Testis (tissue), 3 donors: Measurements from ENCODE around the gene AUP1. TPM values are rescaled to one million over a fixed set of nuclear protein-coding genes. Genes with fewer than 3 reads are reported as not detected.

Experiments
- DNase-seq: peaks from one replicate; pipeline ENCODE4 v3.0.0-alpha.2; 2019
- H3K27ac ChIP-seq, 2 donors: fragments of 200-600 bp; sonication (generic); one replicate each; pipeline ENCODE4 v1.5.1; 2019
- H3K27me3 ChIP-seq: fragments of 200-600 bp; sonication (generic); one replicate; pipeline ENCODE4 v1.5.1; 2019
- H3K36me3 ChIP-seq: fragments of 200-600 bp; sonication (generic); one replicate; pipeline ENCODE4 v1.5.1; 2017; ENCODE audit warnings: low read depth; ENCODE audit errors: missing control alignments
- H3K4me1 ChIP-seq: fragments of 200-600 bp; sonication (generic); one replicate; pipeline ENCODE4 v1.5.1; 2019
- H3K4me3 ChIP-seq, 2 donors: fragments of 200-600 bp; sonication (generic); one replicate each; pipeline ENCODE4 v1.5.1; 2017 to 2019
- H3K9me3 ChIP-seq: fragments of 200-600 bp; sonication (generic); one replicate; pipeline ENCODE4 v1.5.1; 2017
- CTCF ChIP-seq, 3 experiments: fragments of 450-650 bp in 2 of 3; fragments of 200-600 bp in 1 of 3; sonication (generic) in 1 of 3; IDR thresholded peaks; one replicate each; pipeline ENCODE4 v1.5.1; 2016 to 2019; ENCODE audit warnings: antibody characterized with exemption in 3 of 3, mild to moderate bottlenecking in 2 of 3, moderate library complexity in 1 of 3
- POLR2A ChIP-seq: fragments of 450-650 bp; IDR thresholded peaks from one replicate; pipeline ENCODE4 v1.6.1; 2017; ENCODE audit warnings: antibody characterized with exemption, mild to moderate bottlenecking, moderate library complexity
- WGBS, 2 donors: methylation state at CpG; one replicate each; pipeline ENCODE4 v1.1.5; 2018; 5-methylcytosine and 5-hydroxymethylcytosine counted together
- intact Hi-C: fragments of 100-400 bp; cut with DNase I; formaldehyde crosslinking; loops from one replicate; pipeline ENCODE4 v1.15.1; 2023; ENCODE audit warnings: low total_unique reads
- polyA plus RNA-seq: library from polyadenylated mRNA; stranded (reverse); fragments of 350-450 nt; fragmentation: Illumina TruSeq; extraction: RNeasy Lipid Tissue Mini Kit (QIAGEN cat#74804); gene quantifications from one replicate; pipeline ENCODE4 v1.2.3, GENCODE V29; 2014; ENCODE audit warnings: low read depth, low replicate concordance; ENCODE audit not compliant: insufficient read depth
- total RNA-seq, 2 donors: library from RNA; depleted of rRNA; stranded (reverse); fragments of >200 nt; gene quantifications; one replicate each; pipeline ENCODE4 v1.2.3, GENCODE V29; 2016

AUP1 gene
- total and polyA plus RNA-seq, 3 donors from 2014 or later = 107 to 169 (median 141) TPM

GRCh38 chr2:74516650-74517049, 12.9 kb downstream of the AUP1 start:
- DNase-seq = no peak
- peaks cover 5% of the 10 kb centered on the region for H3K4me1 ChIP-seq
- intact Hi-C loops = no loop called here
- WGBS, 2 donors = 42 to 65% methylated on average over 11 to 13 of the region's 13 CpGs
- H3K27me3 ChIP-seq = no peaks in the 10 kb centered on the region
- H3K27ac ChIP-seq = no peak overlapping the region
- H3K4me3 ChIP-seq = peak overlapping the region in 1 of 2 donors; percentile 60
- no peaks in the 10 kb centered on the region for H3K9me3 ChIP-seq
- TF ChIP-seq POLR2A = no peak
- no peak for TF ChIP-seq CTCF (IDR thresholded peaks at IDR 0.05)
- no peaks in the 10 kb centered on the region for H3K36me3 ChIP-seq

DNA sequence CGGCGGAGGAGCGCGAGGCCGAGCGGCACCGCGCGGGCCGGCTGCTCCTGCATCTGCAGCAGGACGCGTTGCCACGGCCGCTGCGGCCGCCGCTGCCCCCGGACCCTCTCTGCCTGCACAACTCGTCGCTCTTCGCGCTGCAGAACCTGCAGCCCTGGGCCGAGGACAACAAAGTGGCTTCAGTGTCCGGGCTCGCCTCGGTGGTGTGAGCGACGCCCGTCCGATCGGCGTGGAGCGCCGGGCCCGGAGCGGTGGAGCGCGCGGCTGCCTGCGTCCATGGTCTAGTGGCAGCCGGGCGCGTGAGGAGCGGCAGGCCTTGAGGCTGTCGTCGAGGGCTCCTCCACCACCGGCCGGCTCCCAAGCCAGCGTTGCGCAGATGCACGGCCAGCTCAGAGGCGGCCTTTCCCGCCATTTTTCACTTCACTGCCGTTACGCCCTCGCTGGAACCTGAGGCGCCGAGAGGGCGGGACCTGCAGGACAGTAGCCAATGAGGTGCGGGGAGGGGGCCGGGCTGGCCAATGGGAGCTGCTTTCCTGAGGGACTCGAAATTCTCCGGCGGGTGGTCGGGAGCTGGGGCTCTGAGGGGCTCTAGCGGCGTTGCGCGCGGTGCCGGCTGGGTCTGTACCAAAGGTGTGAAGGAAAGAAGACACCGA, 13.4 kb downstream of the AUP1 start:
- peaks cover 5% of the 10 kb centered on the region for H3K4me1 ChIP-seq
- H3K27me3 ChIP-seq = no peaks in the 10 kb centered on the region
- peak overlapping the region in 1 of 2 donors; percentile 24 for H3K27ac ChIP-seq
- intact Hi-C loops = no loop called here
- H3K36me3 ChIP-seq = no peaks in the 10 kb centered on the region
- H3K4me3 ChIP-seq = peak overlapping the region; percentile 51 to 60
- 2% methylated on average over 27 to 66 of the region's 72 CpGs for WGBS, 2 donors
- H3K9me3 ChIP-seq = no peaks in the 10 kb centered on the region
- TF ChIP-seq CTCF (IDR thresholded peaks at IDR 0.05) = no peak
- TF ChIP-seq POLR2A = no peak
- DNase-seq = peak; percentile 89

- DNase-seq = no peak
- Histone ChIP-seq H3K36me3 (no peaks in the 10 kb centered on the region), H3K9me3 (no peaks in the 10 kb centered on the region), H3K4me1 (peaks cover 5% of the 10 kb centered on the region), H3K4me3 (peak overlapping the region; percentile 51 to 60), H3K27ac (peak overlapping the region in 1 of 2 donors; percentile 24), H3K27me3 (no peaks in the 10 kb centered on the region)
- intact Hi-C loops = no loop called here
- TF ChIP-seq CTCF (IDR thresholded peaks at IDR 0.05) = no peak
- TF ChIP-seq POLR2A = no peak
- whole genome bisulfite sequencing, 2 donors = 4 to 9% methylated on average over 9 to 60 of the region's 60 CpGs
Measured at GRCh38 chr2:74515271-74515980, 14.1 kb downstream of the AUP1 start.

DNA sequence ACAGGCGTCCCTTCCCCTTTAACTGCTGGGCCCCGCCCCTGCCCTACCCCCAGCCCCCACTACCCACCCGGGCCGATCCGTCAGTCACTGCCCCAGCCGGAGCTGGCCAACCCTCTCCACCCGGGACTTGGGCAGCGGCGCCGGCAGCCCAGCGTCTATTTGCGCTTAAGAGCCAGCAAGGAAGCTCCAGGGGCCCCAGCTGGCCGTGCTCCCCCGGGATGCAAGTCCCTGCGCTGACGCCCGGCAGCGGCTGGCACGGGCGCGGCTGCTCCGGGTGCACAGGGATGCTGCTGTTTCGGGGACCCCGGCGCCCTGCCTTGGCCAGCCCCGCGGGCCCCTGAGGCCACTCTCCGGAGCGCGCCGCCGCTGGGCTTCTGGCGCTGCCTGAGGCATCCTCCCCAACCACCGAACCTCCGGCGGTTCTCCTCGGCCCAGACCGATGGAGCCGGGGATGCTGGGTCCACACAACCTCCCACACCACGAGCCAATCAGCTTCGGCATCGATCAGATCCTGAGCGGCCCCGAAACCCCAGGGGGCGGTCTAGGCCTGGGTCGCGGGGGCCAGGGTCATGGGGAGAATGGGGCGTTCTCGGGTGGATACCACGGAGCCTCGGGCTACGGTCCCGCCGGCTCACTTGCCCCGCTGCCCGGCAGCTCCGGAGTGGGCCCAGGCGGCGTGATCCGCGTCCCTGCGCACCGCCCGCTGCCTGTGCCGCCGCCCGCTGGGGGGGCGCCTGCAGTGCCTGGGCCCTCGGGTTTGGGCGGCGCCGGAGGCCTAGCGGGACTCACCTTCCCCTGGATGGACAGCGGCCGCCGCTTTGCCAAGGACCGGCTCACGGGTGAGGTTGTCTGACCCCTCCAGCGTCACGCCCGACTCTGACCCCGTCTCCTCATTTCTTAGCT, 14.9 kb downstream of the AUP1 start, which contains the start of gene TLX2:
Gene TLX2, plus strand, starts transcription at position 83 of the 903 bp plus-strand sequence. Its CDS starts 357 bp downstream, at position 440.
- H3K27me3 ChIP-seq = no peaks in the 10 kb centered on the region
- peaks cover 5% of the 10 kb centered on the region for H3K4me1 ChIP-seq
- DNase-seq = no peak
- H3K27ac ChIP-seq = no peak within 1 kb of the TSS
- TF ChIP-seq POLR2A (no peak), CTCF (IDR thresholded peaks at IDR 0.05) (no peak)
- intact Hi-C loops = no loop called here
- 4 to 17% methylated on average over 4 to 64 of the region's 82 CpGs for WGBS, 2 donors
- peak within 1 kb of the TSS; percentile 18 to 60 for H3K4me3 ChIP-seq
- no peaks in the 10 kb centered on the region for H3K9me3 ChIP-seq
- no peaks in the 10 kb centered on the region for H3K36me3 ChIP-seq
